ENCODE results near the gene TMCO4.

- TF ChIP-seq ELF4 (CRISPR knock-in tag; IDR thresholded peaks at IDR 0.05; ENCODE audit: low read depth) (no peak), ATF2 (CRISPR knock-in tag; IDR thresholded peaks at IDR 0.05; ENCODE audit: borderline replicate concordance, low read depth) (no peak), MXD4 (CRISPR knock-in tag; IDR thresholded peaks at IDR 0.05; ENCODE audit: borderline replicate concordance) (no peak), MLX (CRISPR knock-in tag; IDR thresholded peaks at IDR 0.05) (no peak)
Measured at GRCh38 chr1:19773485-19773884, 26.2 kb downstream of the TMCO4 start.
